HTERT RPE-1 (cell line): Measurements from ENCODE around the gene TTC39B.
"Not testable (repeated sequence)": the region's sequence is repeated elsewhere in the genome, so short reads cannot be mapped to it uniquely, and the experiment has no call there.

Experiments used
- in situ Hi-C: fragments of 300-500 bp; cut with MboI; formaldehyde crosslinking; loops from 4 replicates; pipeline ENCODE4 v1.14.3; 2020; ENCODE audit warnings: low sequenced_read_pairs

Gene TTC39B

GRCh38 chr9:15306757-15307522 is at the start of gene TTC39B:
TSS of gene TTC39B (minus strand) at chr9:15307216. CDS start at chr9:15307125, 91 bp downstream.
- in situ Hi-C loops, result no loop called here

DNA sequence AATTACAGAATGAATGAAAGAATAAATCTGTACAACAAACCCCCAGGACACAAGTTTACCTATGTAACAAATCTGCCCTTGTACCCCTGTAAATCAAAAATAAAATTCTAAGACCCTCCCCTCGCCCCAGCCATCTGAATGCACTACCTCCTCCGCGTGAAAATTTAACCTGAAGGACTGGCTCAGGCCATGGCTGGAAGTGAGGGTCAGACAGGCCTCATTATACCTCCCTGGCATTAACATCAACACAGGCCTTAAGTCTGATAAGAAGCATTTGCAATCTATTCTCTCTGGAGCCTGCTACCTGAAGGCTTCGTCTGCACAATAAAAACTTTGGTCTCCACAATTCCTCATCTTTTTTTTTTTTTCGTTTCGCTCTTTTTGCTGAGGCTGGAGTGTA is 48.7 kb upstream of the TTC39B start:
- in situ Hi-C loops, result no loop called here

GRCh38 chr9:15354713-15355112 is 47.7 kb upstream of the TTC39B start:
- in situ Hi-C loops, result no loop called here

GRCh38 chr9:15353892-15354291 is 46.9 kb upstream of the TTC39B start:
- in situ Hi-C loops, result no loop called here

DNA sequence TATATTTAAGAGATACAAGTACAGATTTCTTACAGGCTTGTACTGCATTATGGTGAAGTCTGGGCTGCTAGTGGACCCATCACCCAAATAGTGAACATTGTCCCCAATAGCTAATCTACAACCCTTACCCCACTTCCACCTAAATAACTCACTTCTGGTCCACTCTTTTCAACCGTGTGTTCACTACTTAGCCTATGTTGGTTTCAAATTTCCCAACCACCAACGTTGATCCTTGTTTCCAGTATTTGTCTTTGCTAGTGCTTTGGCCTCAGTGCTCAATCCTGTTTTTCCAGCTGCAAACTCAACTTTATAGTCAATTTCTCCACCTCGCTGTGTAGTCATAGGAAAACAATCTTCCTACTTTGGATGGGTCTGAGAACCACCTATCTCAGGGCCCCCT is 45.3 kb upstream of the TTC39B start:
- in situ Hi-C loops, result no loop called here

DNA sequence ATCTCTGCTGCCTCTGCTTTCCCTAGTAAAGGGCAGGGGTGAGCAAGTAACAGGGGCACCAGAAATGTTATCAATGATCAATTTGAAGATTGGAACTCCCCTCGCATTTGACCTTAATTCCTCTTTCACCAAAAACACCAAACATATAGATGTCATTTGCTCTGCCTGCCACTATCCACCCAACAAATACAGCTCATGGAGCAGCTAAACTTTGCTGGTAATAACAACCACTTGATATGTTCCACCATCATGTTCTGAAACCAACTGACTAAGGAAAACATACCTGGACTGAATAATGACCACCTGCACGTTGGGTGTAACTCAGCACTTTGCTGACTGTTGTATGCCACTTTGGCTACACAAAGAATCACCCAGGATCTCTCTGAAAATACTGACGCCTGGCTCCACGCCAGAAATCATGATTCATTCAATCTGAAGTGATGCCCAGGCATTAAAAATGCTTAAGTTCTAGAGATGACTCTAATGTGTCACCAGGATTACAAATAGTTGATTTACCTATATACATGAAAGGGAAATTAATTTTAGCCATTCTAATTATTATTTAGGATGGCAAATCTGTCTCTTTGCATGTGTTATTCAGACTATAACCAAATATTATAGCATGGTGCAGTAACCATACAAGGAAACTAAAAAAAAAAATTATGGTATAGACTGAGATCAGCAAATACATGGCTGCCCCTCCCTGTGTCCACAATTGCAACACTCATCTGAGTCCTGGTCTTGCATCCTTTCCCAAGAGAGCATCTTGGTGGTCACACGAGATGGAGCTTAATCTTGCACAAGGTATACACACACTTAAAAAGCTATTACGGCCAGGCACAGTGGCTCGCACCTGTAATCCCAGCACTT is 43.1 kb upstream of the TTC39B start:
- in situ Hi-C loops, result no loop called here

- in situ Hi-C loops, result no loop called here
These were observed 39.8 kb upstream of the TTC39B start for GRCh38 chr9:15346837-15347236.

GRCh38 chr9:15344191-15344590 is 37.2 kb upstream of the TTC39B start:
- in situ Hi-C loops, result no loop called here

DNA sequence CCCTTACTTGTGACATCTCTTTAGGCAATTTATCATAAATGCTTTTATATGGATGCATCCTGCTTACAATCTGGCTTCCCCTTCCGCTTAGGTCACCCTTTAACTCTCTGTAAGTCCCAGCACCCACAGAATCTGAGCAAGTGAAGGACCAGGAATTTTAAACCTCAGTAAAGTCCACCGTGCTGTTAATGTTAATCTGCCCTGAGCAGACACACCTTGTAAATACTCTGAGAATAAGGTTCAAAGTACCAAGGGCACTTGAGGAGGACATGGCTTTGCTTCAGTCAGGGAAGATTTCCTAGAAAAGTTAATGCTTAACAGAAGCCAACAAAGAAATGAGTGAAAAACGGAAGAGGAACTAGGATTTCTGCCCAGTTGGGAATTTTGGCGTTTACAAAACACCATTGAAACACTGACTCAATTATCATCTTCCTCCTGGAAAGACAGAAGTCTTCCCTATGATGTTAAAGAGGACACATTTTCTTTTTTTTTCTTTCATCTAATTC is 26.4 kb upstream of the TTC39B start:
- in situ Hi-C loops, result no loop called here

- in situ Hi-C loops, result no loop called here
These were observed 25.9 kb upstream of the TTC39B start for GRCh38 chr9:15332939-15333338.

- in situ Hi-C loops, result no loop called here
These were observed 22.6 kb upstream of the TTC39B start for GRCh38 chr9:15329539-15330109.

GRCh38 chr9:15328946-15329345 is 21.9 kb upstream of the TTC39B start:
- in situ Hi-C loops, result no loop called here

GRCh38 chr9:15322695-15323094 is 15.7 kb upstream of the TTC39B start:
- in situ Hi-C loops, result not testable (repeated sequence)

GRCh38 chr9:15319661-15320060 is 12.6 kb upstream of the TTC39B start:
- in situ Hi-C loops, result not testable (repeated sequence)

- in situ Hi-C loops, result no loop called here
These were observed 10.8 kb upstream of the TTC39B start for GRCh38 chr9:15317836-15318235.

DNA sequence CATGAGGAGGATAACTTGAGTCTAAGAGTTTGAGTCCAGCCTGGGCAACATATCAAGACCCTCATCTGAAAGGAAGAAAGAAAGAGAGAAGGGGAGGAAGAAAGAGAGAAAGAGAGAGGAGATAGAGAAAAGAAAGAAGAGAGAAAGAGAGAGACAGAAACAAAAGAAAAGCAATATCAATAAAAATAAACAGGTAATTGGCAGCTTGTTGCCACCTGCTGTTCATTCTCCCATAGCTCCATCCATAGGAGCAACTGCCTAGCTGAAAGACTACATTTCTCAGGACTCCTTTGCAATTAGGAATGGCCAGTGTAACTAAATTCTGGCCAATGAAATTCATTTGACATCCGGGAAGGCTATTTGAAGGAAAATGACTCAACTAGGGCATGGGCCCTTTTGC is 4.6 kb upstream of the TTC39B start:
- in situ Hi-C loops, result no loop called here

DNA sequence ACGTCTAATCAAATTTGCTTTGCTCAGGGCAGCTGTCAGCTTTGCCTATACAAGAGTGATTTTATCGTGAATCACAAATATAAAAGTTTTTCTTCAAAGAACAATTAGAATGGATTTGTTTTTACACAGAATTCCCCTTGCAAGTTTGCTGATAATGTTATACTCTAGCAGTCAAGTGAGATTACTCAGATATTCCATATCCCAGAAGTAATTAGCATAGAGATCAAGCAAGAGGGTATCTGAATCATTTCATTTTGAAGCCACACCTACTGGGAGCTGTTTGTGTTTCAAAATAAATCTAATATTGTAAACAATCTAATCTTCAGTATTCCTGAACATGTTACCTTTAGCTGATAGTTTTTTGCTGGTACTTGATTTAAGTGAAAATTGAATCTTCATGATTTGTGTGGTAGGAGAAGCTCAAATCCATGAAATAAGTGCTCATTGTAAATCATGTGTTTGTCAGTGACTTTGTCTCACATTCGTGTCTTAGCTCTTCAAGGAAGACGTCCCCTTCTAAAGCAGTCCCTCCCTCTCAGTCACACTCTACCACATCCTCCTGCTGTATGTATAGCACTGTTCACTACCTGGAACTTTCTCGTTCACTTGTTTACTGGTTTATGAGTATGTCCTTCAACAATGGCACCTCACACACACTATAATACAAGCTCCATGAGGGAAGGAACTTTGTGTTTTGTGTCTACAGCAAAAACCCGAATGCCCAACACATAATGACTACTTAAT is 3.3 kb upstream of the TTC39B start:
- in situ Hi-C loops, result no loop called here

DNA sequence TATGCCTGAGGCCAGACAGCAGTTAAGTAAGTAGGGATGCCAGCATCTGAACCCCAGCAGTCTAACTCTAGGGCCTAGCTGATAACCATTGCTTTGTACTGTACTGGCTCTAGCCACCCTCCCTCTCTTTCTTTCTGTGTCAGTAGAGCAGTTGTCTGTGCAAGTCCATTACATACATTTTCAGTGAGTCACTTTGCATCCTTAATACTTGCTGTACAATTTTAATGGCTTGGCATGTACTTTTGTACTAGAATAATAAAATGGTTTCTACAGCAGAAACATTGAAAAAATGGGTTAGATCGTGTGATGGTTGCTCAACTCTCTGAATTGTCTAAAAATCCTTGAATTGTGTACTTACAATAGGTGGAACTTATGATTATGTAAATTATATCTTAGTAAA is 1.5 kb upstream of the TTC39B start:
- in situ Hi-C loops, result no loop called here

DNA sequence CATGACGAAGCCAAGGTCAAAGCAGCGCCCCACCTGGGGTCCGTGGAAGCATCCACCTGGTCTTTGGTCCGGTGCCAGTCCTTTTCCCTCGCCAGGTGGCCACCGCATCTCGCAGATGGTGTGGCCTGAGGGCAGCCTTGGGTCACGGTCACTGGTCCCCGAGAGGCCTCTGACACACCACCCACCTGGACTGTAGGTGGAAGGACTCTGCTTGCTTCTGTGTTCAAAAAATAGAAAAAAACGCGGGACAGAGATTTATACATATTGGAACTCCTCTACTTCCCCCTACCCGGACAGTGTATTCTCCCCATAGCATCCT is 466 bp upstream of the TTC39B start:
- in situ Hi-C loops, result no loop called here

DNA sequence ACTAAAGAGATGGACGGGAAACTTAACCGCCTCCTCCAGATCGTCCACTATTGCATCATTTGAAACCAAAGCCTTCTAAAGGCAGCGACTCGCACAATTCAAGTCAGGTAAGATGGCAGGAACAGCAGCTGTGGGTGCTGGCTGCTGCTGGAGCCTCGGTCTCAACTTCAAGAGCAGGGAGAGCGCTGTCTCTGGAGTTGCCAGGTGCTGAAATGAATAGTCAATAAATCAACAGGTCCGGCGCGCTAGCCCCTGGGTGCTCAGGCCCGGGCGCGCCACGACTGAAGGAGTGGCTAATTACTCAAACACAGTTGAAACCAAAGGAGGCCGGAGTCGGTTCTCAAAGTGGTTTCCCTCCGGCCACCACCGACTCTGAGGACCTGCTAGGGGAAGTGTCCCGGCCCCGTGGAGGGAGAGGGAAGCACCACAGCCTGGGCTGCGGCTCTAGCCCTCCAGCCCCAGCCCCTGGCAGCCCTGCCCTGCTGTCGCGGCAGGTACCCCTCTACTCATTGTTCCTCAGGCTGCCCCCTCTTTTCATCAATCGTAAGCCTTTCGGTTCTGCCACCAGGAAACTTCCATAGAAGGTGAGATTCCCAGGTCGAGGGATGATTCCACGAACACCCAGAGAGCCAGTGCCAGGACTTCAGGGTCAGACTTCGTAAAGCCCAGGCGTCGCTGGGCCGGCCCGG is 804 bp downstream of the TTC39B start:
- in situ Hi-C loops, result no loop called here
